GM13976 (cell line): Measurements from ENCODE around the gene FN3KRP.

ENCODE experiments used
- DNase-seq: peaks from one replicate; pipeline ENCODE4 v3.0.0; 2012; ENCODE audit warnings: low spot score
- in situ Hi-C: fragments of 300-500 bp; cut with MboI; formaldehyde crosslinking; loops from one replicate; pipeline ENCODE4 v1.12.0; 2022; ENCODE audit warnings: low sequenced_read_pairs, mixed read lengths, inconsistent platforms; ENCODE audit not compliant: unreplicated experiment
- TF ChIP-seq, protein P1 (sequence below): IDR thresholded peaks from 2 replicates; pipeline ENCODE4 v1.5.1; 2012; ENCODE audit warnings: borderline replicate concordance, mild to moderate bottlenecking; ENCODE audit not compliant: insufficient read depth; ENCODE audit errors: extremely low read depth, missing control alignments, control extremely low read depth

Gene FN3KRP

DNA sequence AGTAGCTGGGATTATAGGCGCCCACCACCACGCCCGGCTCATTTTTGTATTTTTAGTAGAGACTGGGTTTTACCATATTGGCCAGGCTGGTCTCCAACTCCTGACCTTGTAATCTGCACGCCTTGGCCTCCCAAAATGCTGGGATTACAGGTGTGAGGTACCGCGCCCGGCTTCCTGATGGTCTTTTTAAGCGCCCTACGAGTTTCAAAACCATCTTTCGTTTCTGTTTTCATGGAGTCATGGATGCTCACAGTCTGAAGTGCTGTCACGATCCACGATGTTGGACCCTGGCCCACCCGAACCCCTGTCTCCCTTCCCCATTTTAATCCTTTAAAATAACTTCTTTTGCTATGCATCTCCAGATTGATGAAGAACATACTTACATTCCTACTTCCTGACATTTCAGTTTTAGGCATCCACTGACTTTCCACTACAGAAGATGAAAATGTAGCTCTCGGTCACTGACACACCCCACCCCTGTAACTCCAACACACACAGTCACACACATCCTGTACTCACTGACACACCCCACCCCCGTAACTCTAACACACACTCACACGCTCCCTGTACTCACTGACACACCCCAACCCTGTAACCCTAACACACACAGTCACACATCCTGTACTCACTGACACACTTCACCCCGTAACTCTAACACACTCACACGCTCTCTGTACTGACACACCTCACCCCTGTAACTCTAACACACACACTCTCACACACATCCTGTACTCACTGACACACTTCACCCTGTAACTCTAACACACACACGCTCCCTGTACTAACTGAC is 45.6 kb upstream of the FN3KRP start:
- in situ Hi-C loops, result loop anchor here (25.0 kb wide), 1 partner anchor 91 kb away; the partner anchor contains the start of gene TBCD
- TF ChIP-seq, protein P1, sequence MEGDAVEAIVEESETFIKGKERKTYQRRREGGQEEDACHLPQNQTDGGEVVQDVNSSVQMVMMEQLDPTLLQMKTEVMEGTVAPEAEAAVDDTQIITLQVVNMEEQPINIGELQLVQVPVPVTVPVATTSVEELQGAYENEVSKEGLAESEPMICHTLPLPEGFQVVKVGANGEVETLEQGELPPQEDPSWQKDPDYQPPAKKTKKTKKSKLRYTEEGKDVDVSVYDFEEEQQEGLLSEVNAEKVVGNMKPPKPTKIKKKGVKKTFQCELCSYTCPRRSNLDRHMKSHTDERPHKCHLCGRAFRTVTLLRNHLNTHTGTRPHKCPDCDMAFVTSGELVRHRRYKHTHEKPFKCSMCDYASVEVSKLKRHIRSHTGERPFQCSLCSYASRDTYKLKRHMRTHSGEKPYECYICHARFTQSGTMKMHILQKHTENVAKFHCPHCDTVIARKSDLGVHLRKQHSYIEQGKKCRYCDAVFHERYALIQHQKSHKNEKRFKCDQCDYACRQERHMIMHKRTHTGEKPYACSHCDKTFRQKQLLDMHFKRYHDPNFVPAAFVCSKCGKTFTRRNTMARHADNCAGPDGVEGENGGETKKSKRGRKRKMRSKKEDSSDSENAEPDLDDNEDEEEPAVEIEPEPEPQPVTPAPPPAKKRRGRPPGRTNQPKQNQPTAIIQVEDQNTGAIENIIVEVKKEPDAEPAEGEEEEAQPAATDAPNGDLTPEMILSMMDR, result no peak
- no peak for DNase-seq

DNA sequence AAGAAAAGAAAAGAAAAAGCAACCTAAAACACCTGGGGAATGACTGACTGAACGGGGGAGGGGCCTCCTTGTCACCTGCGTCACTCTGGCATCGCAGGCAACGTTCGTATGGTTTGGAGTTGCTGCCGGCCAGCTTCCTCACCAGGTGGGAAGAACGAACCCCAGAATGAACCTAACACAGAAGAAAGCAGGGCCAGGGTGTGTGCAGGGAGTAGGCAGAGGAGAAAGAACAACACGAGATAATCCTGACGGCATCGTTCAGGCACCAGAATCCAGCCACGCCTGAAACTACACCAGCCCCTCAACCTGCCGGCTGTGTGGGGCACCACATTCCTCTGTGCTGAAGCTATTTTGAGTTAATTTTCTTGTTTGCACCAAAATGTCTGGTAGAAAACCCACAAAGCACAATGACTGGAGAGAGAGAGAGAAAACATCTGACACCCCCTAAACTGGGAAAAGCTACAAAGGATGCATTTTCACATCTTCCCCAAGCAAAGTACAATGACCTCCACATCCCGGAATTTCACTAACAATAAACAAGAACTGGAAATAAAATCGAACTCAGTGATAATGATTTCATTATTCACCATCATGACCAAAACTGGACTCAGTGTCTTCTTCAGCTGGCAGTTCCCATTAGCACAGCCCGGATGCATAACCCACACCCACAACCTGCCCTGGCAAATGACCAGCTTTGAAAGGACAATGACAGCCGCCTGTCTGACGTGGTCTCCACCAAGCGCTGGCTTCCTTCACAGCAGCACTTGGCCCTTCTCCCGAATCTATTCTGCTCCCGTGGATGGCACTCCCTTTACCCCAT is 41.6 kb upstream of the FN3KRP start:
- TF ChIP-seq, protein P1, result no peak
- no peak for DNase-seq
- in situ Hi-C loops, result loop anchor here (25.0 kb wide), 1 partner anchor 87 kb away; the partner anchor contains the start of gene TBCD

- TF ChIP-seq, protein P1, result no peak
- DNase-seq, result no peak
- in situ Hi-C loops, result no loop called here
These were observed 40.8 kb upstream of the FN3KRP start for GRCh38 chr17:82675476-82676245.

- in situ Hi-C loops, result no loop called here
- DNase-seq, result no peak
- TF ChIP-seq, protein P1, result no peak
These were observed 39.1 kb upstream of the FN3KRP start for GRCh38 chr17:82677353-82677925.

DNA sequence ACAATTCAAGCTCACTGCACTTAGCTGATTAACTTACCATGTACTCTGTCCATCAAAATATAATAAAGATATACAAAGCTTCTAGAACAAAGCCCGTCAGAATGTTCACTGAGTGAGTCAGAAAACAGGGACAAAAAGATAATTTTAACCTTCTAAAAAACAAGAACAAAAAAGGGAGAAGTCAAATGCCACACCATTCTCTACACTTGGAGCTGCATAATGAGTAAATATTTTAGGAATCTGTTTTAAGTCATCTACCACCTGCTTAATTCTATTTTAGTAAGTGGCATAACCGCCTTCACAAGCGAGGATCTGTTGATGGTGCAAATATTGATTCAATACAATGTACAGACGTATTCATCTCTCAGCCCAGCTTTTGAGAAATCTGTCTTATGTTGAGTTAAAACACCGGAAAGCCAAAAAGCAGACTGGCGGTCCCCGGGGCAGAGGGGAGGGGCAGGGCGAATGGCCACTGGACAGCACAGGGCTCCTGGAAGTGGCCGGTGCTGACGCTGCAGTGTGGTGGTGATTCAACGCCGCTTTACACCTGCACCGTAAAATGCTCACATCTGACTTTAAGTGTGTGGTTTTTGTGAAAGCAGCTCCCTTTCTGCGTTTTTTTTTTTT is 38.1 kb upstream of the FN3KRP start:
- DNase-seq, result no peak
- TF ChIP-seq, protein P1, result no peak
- in situ Hi-C loops, result no loop called here
